Hematopoietic multipotent progenitor cell treated with erythropoietin and hydrocortisone succinate and interleukin-3 and kit ligand, for 4 days (in vitro differentiated cells): ENCODE data around the gene PRR29.
"Not testable (repeated sequence)": the region's sequence is repeated elsewhere in the genome, so short reads cannot be mapped to it uniquely, and the experiment has no call there.

ENCODE experiments used
- DNase-seq: peaks from one replicate; pipeline ENCODE4 v3.0.0-alpha.2; 2015

The PRR29 gene

DNA sequence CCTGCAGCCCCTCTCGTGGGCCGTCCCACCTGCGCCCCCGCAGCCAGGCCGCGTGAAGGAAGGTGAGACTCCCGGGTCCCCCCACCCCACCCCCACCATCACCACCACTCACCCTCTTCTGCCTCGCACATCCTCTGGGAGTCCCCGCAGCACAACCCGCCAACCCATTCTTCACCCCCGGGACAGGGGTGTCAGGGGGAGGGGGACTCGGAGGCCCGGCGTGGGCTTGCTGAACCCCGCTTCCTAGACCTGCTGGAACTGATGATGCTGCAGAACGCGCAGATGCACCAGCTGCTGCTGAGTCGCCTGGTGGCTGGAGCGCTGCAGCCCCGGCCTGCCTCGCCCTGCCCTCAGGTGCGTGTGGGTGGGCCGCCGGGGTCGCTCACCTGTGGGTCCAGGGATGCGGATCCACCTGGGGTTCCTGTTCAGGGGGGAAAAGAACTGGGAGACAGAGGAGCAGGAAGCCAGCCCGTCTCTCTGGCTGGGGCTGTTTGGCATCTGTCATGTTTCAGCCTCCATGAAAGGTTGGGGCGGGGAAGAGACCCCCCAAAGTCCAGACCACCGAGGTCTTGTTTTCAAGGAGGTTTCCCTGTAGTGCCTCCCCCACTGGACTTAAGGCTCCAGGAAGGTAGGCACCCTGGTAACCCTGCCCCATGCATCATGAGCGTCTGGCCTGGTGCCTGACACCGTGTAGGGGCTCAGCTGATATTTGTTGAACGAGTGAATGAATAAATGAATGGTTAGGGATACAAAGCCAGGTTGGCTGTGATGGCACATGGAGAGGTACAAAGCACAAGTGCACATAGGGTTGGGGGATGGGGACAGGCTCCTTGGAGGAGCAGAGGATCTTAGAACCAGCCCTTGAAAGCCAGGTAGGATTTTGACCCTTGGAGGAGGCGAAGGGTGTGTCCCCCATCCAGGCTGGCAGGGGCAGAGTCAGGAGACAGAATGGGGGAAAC lies 849 bp downstream of the PRR29 start:
- peak; percentile 36 for DNase-seq

DNA sequence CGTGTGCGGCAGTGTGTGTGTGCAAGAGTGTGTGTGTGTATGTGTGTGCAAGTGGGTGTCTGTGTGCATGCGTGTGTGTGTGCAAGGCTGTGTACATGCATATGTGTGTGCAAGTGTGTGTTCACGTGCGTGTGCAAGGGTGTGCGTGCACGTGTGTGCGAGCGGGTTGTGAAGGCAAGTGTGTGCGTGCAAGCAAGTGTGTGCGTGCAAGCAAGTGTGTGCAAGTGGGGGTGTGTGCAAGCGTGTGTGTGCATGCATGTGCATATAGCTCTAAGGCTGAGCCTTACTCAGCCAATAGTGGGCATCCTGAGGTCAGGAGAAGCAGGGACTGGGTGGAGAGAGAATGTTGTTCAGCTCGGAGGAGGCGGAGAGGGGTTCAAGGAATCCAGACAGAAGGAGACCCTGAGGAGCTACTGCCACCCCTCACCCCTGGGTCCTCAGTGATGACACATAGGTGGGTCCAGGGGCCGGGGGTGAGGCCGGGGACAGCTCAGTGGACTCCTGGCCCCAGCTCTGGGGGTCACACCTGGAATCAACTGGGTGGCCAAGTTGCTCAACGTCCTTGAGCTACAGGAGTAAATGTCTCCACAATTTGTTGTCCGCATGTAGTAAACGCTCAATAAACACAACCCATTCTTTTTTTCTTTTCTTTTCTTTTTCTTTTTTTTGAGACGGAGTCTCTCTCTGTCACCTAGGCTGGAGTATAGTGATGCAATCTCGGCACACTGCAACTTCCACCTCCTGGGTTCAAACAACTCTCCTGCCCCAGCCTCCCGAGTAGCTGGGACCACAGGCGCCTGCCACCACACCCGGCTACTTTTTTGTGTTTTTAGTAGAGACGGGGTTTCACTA lies 1.8 kb downstream of the PRR29 start:
- DNase-seq: peak; percentile 34

DNA sequence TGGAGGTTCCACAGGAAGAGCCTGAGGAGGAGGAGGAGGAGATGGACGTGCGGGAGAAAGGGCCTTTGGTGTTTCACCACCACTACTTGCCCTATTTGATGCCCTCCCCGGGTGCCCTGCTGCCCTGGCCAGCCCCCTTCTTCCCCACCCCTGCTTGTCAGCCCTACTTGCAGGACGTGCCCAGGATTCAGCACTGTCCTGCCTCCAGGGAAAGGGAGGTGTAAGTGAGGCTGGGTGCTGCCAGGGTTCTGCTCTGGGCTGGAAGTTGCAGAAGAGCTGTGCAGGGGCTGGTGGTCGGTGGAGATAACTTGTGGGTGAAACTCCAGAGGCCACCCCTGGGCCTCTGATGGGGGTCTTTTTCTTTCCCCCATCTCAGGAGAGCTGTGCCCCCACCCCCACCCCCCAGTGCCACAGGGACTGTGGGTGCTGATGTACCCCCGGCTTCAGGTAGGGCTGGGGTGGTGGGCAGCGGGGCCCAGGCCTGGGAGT lies 3.0 kb downstream of the PRR29 start:
- no peak for DNase-seq

DNA sequence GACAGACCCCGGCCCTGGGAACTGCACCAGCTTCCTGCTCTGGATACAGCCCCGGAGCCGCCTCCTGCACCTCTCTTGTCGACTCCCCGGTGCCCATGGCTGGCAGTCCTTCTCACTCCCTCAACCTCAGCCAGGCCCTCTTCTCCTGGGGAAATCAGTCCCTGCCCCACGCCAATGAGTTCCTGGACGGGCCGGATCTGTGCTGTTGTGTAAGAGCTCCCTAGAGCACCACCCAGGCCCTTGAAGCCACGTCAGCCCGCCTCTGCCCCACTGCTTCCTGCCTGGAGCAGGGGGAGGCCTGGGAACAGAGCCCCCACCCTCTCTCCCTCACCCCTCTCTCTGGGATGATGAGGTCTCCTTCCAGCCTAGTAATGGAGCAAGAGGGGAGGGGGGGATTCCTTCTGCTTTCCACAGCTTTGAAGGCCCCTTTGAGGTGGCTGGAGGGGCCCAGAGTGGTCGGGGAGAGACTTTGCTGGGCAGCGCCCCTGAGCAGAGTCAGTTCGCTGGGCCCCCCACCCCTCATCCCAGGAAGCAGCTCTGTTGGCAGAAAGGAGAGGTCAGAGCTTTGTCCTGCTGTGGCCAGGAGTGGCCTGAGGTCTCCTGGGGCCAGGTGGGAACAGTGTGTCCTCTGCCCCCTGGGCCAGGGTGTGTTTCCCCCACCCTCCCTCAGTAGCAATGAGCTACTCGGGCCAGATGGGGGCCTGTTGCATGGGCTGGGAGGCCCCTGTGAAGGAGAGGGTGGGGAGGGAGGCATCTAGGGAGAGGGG lies 3.8 kb downstream of the PRR29 start:
- DNase-seq: peak; percentile 28

DNA sequence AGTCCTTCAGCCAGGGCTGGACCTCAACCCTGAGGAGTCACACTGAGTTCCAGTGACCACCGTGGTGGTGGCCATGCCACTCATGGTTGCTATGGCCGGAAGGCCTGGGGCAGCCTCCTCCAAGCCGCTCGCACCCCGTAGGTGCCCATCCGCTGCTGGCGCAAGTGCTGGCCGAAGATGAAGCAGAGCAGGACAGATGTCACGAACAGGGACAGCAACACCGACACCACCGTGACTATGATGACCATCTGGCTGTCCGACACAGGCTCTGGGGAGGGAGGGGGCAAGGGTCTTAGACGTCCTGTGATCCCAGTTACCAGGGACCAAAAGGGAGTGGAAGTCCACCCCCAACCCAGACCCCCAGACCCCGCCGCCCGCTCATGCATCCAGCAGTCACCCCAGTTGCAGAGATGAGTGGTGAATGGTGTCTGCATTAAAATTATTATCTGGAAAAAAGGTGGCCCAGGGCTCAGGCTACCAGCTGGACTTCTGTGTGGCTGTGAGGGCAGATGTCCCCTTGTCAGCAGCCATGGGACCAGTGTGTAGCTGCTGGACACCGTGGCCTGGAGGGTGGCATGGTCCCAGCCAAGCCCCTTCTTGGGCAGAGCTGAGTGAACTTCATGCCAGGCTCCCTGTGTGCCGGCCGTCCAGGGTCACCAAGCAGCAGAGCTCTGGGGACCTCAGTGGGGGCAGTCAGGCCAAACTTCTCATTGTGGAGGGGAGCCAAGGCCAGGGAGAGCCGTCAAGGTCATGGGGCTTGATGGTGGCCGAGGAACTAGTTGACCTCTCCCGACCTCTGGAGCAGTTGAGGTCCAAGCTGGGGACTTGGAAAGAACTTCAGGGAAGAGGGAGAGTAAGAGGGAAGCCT lies 4.7 kb downstream of the PRR29 start:
- DNase-seq: no peak

DNA sequence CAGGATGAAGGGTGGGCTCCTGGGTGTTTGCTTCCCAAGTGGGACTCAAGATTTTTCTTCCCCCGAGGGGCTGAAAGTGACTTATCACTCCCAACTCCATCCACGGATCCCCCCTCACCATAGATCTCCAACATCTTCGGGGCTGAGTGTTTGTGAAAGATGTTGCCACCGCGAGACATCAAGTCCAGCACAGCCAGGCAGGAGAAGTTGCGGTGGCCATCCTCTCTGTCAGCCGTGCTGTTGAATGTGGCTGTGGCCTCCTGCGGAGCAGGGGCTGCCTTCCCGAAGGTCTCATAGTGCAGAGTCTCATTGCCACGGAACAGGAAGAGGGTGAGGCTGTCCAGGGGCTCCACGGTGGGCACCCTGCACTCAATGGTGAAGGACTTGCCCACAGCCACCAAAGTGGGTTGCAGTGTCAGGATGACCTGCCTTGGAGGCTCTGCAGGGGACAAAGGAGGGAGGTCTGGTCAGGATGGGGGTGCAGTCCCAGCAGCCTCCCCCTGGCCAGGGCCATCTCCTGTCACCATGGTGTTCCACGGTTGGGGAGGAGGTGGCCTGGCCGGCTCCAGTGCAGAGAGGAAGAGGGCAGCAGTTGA lies 5.5 kb downstream of the PRR29 start:
- no peak for DNase-seq

DNA sequence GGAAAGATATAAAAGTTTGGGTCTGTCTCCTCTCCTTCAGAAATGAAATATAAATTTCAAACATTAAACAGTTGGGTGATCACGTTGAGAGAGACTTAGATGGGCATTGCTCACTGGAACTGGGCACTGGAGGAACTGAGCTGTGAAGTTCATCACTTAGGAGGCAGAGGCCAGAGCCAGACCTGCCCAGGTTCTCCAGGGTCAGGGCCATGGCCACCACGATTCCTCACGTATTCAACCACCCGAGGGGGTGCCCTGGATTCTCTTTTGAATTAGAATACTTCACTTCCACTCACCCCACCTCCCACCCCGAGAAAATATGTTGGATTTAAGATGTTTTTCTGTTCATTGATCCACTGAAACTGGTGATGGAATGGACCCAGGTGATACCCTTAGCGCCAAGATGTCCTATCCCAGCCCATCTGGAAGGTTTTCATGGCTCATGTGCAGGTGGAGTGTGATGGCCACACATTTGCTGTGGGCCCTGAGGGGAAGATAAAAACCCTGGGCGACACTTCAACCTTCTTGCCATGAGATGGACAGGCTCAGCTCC lies 6.1 kb downstream of the PRR29 start:
- no peak for DNase-seq

DNA sequence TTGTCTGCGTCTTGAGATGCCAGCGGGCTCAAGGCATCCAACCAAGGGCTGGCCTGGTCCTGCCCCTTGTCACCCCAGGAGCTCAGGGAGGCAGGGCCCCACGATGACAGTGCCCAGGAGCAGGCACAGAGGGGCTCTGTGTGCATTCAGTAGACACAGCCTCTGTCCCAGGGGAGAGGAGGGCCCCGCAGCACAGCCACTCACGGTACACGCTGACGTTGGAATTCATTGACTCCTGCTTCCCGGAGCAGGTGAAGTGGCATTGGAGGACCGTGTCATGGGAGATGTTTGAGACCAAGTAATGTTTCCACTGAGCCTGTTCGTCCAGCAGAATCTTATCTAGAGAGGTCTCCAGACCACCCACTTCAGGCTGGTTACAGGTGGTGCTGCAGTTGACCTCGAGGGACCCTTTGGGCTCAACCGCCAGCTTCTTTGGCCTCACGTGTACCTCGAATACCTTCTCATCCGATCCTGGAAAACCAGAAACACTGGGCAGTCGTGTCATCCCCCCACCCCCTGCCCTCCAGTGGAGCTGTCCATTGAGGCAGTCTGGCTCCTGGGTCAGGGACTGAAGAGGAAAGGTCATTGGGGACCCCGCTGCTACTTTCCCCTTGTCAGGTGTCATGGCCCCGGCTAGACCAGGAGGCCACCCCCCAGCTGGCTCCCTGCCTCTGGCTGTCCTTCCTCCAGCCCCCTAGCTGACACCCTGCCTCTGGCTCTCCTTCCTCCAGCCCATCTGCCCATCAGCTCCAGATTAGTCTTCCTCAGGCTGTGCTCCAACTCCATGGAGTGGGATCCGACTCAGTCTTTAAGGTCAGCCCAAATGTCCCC lies 7.0 kb downstream of the PRR29 start:
- no peak for DNase-seq

DNA sequence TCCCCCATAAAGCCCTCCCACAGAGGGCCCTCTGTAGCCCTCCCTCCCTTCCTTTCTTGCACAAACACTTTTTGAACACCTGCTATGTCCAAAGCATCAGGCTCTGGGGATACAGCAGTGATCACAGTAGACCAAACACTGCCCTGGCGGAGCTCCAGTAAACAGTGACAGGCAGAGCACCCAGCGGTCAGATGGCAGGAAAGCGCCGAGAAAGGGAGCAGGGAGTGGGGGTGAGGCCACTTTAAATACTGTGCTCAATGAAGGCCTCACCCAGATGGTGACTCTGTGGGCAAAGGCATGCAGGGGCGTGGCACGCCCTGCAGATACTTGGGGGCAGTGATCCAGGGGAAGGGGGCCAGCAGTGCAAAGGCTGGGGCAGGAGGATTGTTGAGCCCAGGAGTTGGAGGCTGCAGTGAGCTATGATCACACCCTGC lies 7.6 kb downstream of the PRR29 start:
- peak; percentile 92 for DNase-seq

DNA sequence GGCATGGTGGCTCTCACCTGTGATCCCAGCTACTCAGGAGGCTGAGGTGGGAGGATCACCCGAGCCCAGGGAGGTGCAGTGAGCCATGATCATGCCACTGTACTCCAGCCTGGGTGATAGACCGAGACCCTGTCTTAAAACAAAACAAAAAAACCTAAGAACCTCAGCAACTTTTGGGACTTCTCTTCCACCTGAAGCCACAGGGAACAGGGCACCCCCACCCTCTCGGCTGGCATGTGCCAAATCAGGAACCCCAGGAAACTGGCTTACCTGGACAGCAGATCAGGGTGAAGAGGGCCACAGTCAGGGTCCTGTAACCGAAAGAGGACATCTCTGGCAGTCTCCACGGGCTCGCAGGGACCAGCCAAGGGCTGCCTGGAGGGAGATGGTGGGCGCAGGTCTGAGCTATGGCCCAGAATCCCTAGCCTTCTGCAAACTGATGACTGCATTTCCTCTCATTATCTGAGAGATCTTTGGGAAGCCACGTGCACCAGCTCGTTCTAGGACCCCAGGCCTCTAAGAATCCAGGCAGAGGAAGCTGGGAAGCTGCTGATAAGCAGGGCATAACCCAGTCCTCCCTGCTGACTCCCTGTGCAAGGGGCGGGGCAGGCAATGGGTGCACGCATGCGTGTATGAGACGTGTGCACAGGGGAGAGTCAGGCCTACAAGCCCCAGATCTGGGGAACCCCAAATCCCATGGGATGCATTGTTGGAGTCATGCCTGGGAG lies 8.4 kb downstream of the PRR29 start:
- peak; percentile 97 for DNase-seq

DNA sequence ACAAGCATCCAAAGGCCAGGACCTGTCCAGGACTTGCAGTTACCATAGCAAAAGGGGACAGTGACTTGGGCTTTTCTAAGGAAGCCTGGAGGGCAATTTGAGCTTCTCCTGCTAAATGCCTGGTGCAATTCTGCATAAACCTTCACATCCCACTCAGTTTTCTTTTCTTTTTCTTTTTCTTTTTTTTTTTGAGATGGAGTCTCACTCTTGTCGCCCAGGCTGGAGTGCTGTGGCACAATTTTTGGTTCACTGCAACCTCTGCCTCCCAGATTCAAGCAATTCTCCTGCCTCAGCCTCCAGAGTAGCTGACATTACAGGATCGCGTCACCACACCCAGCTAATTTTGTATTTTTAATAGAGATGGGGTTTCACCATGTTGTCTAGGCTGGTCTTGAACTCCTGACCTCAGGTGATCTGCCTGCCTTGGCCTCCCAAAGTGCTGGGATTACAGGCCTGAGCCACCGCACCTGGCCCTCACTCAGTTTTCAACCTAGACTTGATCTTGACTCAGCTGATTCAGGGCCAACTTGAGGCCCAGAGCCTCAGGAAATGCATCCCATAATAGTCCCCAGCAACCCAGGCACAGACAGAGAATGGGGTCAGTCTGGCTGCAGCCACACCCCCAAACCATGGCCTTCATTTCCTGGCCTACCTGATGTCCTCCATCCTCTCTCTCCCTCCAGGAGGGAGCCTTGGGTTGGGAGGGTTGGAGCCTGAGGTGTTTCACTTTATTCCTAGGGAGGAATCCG lies 9.1 kb downstream of the PRR29 start:
- not testable (repeated sequence) for DNase-seq

DNA sequence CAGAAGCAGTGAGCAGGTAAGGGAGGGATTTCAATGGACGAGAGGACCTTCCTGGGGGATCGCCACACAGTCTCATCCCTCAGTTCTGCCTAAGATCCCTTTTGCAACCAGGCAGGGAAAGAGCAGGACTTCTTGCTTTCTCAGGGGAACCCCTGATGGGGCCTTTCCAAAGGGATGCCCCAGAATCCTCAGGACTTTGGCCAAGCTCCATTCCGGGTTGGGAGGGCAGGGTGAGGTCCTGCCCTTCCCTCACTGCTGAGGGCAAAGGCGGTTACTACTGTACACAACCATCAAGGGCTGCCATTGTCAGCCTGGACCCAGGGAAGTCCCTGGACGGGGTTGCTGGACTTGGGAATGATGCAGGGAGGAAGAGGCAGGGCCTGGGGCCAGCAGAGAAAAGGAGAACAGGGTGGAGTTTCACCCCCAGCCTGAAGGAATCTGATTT lies 9.7 kb downstream of the PRR29 start:
- DNase-seq: no peak

DNA sequence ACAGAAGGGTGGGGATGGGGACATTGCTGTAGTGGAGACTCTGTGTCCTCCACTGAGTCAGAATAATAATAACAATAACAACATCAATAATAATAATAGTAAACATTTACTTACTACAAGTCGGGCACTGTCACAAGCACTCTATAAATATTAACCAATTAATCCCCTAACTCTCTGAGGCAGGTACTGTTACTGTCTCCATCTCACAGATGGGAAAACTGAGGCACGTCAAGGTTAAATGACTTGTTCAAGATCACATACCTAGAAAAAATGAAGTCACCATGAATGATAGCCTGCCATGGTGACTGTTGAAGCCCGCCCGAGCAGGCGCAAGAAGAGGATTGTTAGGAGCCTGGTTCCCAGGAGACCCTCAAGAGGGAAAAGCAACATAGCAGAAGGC lies 10.2 kb downstream of the PRR29 start:
- no peak for DNase-seq

DNA sequence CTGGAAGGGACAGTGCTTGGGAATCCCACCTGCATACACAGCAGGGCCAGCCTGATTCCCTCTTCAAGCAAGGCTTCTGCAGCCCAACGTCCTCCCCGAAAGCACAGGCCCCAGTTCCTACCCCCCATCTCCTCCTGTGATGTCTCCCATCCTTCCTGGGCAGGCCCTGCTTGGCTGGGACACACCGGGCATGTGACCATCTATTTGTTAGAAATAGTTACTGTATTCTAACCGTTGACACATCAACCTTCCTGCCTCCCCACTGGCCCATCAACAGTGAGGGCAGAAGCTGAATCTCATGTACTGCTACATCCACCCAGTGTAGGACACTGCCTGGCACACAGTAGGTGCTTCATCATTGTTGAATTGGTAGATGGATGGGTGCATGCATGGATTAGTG lies 10.7 kb downstream of the PRR29 start:
- no peak for DNase-seq

DNA sequence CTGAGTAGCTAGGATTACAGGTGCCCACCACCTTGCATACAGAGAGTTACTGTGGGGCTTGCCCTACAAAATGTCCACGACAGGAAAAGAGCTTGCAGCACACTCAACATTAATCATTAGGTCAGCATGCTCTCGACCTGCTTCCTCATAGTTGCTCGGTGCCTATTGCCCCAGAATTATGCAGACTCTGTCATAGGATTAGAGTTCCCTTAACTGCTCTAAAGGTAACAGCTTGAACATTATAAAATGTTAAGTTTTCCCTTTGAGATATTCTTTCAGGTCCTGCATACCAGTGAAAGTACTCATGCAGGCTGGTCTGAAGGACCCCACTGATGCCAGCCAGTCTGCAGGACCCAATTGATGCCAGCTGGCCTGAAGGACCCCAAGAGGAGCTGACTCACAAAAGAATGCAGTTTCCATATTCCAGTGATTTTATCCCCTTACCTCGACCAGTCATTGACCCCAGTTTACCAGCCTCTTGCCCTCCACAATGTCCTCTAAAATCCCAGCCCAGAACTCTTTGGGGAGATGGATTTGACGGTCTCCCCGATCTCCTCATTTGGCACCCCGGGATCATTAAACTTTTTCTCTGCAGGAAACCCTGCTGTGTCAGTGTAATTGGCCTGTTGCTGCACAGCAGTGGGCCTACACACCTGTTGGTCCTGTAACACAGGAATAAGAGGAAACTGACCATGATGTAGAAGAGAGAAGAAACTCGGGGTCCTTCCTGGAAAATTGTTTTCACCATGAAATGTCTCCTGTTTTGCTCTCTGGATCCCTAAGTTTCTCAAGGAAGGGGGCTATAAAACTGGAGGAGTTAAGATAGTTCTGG lies 11.6 kb downstream of the PRR29 start:
- DNase-seq: peak; percentile 46

DNA sequence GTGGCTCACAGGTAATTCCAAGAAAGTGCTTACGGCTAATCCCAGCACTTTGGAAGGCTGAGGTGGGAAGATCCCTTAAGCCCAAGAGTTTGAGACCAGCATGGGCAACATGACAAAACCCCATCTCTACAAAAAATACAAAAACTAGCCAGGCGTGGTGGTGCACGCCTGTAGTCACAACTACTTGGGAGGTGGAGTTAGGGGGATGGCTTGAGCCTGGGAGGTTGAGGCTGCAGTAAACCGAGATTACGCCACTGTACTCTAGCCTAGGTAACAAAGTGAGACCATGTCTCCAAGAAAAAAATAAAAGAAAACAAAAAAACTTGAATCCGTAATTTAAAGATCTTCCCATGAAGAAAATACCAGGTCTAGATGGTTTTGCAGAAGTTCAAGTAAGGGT lies 17.3 kb downstream of the PRR29 start:
- DNase-seq: no peak

DNA sequence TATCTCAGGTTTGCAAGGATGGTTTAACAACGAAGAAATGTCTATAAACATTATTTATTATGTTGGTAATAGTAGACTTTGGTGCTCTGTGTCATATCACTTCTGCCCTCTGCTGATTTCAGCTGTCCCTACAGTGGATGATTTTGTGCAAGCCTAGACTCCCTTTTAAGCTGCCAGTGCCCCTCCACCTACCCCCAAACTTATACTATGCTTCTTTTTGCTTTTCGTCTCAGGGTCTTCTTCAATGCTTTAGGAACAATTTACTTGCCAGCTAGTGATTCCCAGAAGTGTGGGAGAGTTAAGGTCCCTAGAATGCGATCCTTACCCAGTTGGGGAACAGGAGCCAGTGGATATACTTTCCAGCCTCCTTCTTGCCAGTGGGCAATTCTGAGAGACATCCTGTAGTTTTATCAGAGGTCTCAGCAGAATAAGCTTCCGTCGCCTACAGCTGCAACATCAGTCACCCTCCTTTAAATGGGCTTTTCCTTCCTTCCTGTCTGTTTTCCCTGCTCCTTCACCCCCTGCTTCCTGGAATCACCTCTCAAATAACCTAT lies 18.2 kb downstream of the PRR29 start:
- peak; percentile 69 for DNase-seq
